A549 (cell line): Measurements from ENCODE around the gene SIPA1L2.

ENCODE experiments used
- EP300 ChIP-seq, 2 experiments: fragments of >200 bp; sonication (Bioruptor Twin); formaldehyde crosslinking; IDR thresholded peaks; 2 replicates in 1 of 2; 3 replicates in 1 of 2; pipeline ENCODE4 v1.6.1; 2016 to 2017
- KDM5A ChIP-seq: fragments of 200-600 bp; sonication (generic); IDR thresholded peaks from 2 replicates; pipeline ENCODE4 v1.6.1; 2016; ENCODE audit warnings: antibody characterized with exemption, mild to moderate bottlenecking
- NPAS2 ChIP-seq: fragments of 250-450 bp; sonication (Bioruptor Pico); IDR thresholded peaks from 2 replicates; pipeline ENCODE4 v1.8.0; 2022; ENCODE audit warnings: mild to moderate bottlenecking, moderate library complexity, borderline replicate concordance
- NR3C1 ChIP-seq: fragments of >200 bp; sonication (Bioruptor Twin); formaldehyde crosslinking; IDR thresholded peaks from 3 replicates; pipeline ENCODE4 v1.6.1; 2017
- SMC3 ChIP-seq: fragments of >200 bp; sonication (Bioruptor Twin); formaldehyde crosslinking; IDR thresholded peaks from 3 replicates; pipeline ENCODE4 v1.6.1; 2018; ENCODE audit warnings: inconsistent platforms
- ZC3H11A ChIP-seq: fragments of 450-650 bp; IDR thresholded peaks from 2 replicates; pipeline ENCODE4 v1.6.1; 2014; ENCODE audit warnings: antibody characterized with exemption, mild to moderate bottlenecking
- TF ChIP-seq, protein P1 (sequence below): fragments of >200 bp; sonication (Bioruptor Twin); formaldehyde crosslinking; IDR thresholded peaks from 3 replicates; pipeline ENCODE4 v1.5.1; 2016

DNA sequence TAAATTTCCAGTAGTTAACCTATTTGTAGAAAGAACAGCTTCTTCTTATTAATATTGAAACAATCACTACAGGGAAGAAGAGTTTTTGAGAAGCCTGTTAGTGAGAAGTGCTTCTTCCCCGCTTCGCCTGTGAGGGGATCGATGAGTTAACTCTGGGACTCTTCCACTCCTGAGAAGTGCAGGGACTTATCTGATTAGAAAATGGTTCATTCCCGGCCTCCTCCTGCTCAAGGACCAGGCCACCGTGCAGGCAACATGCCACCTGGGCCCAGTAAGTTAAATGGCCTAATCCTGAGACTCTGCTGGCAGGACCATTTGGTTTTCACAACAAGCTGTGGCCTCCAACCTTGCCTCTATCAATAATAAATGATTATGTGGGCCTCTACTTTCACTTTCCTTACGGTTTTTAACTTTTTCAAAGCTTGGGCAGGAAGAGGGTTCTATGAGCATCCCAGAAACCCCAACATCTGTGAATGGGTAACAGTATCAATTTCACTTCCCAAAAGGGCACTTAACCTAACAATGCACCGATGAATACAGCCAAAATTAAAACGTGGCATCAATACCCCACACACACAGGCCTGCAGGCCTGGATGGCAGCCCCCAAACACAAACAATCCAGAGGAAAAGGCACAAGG, 33.1 kb downstream of the SIPA1L2 start:
- TF ChIP-seq NR3C1, result no peak
- TF ChIP-seq, protein P1, sequence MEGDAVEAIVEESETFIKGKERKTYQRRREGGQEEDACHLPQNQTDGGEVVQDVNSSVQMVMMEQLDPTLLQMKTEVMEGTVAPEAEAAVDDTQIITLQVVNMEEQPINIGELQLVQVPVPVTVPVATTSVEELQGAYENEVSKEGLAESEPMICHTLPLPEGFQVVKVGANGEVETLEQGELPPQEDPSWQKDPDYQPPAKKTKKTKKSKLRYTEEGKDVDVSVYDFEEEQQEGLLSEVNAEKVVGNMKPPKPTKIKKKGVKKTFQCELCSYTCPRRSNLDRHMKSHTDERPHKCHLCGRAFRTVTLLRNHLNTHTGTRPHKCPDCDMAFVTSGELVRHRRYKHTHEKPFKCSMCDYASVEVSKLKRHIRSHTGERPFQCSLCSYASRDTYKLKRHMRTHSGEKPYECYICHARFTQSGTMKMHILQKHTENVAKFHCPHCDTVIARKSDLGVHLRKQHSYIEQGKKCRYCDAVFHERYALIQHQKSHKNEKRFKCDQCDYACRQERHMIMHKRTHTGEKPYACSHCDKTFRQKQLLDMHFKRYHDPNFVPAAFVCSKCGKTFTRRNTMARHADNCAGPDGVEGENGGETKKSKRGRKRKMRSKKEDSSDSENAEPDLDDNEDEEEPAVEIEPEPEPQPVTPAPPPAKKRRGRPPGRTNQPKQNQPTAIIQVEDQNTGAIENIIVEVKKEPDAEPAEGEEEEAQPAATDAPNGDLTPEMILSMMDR, result no peak
- TF ChIP-seq SMC3, result no peak
- no peak for TF ChIP-seq KDM5A
- no peak for TF ChIP-seq NPAS2
- no peak for TF ChIP-seq ZC3H11A
- TF ChIP-seq EP300 (IDR thresholded peaks at IDR 0.05), result no peak
